ENCODE measurements around the gene KMT5C.

GRCh38 chr19:55377356-55378131 lies 37.9 kb downstream of the KMT5C start:
- no peak for TF ChIP-seq MXI1 (IDR thresholded peaks at IDR 0.05; ENCODE audit: low read depth, low read length)
- TF ChIP-seq EZH2 (IDR thresholded peaks at IDR 0.05; ENCODE audit: borderline replicate concordance, control insufficient read depth, low read depth, low read length): no peak
- no peak for TF ChIP-seq DPF2 (IDR thresholded peaks at IDR 0.05)
- no peak for TF ChIP-seq POLR2AphosphoS5 (IDR thresholded peaks at IDR 0.05; ENCODE audit: low read length)
- no peak for TF ChIP-seq CTCF (IDR thresholded peaks at IDR 0.05 in 2 of 3, conservative IDR thresholded peaks at IDR 0.05 in 1 of 3; ENCODE audit: control insufficient read depth in 2 of 3, extremely low read depth in 1 of 3, insufficient read depth in 1 of 3, low read depth in 3 of 3, low read length in 3 of 3)
- TF ChIP-seq RAD21 (IDR thresholded peaks at IDR 0.05; ENCODE audit: insufficient read depth, low read depth, low read length): no peak
- TF ChIP-seq POLR2A (IDR thresholded peaks at IDR 0.05; ENCODE audit: low read depth, low read length): no peak
- no peak for TF ChIP-seq SMARCA5 (IDR thresholded peaks at IDR 0.05)
- no peak for TF ChIP-seq BHLHE40 (IDR thresholded peaks at IDR 0.05; ENCODE audit: borderline replicate concordance in 1 of 2, low read depth in 2 of 2, low read length in 1 of 2)
- TF ChIP-seq GABPA (IDR thresholded peaks at IDR 0.05; ENCODE audit: low read depth): no peak
- no peak for TF ChIP-seq SP1 (IDR thresholded peaks at IDR 0.05; ENCODE audit: low read depth, low read length)
